Activated effector memory CD4-positive, alpha-beta T cell treated with Interleukin-2 at 50 U/mL for 16 hours (primary cell): Measurements from ENCODE around the gene LINGO4.
"Not testable (repeated sequence)": the region's sequence is repeated elsewhere in the genome, so short reads cannot be mapped to it uniquely, and the experiment has no call there.

Source experiments
- DNase-seq: peaks from one replicate; pipeline ENCODE4 v3.0.0-alpha.2; 2020

Gene LINGO4

DNA sequence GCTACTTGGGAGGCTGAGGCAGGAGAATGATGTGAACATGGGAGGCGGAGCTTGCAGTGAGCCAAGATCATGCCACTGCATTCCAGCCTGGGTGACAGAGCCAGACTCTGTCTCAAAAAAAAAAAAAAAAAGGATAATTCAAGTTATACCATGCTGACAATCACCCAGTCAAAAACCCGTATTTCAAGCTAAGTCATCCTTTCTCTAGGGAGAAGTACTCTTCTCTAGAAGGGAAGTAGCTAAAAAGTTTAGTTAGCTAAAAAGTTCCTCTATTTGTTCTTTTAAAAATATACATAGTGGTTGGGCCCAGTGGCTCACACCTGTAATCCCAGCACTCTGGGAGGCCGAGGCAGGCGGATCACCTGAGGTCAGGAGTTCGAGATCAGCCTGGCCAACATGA is 24.5 kb downstream of the LINGO4 start:
- DNase-seq = not testable (repeated sequence)

DNA sequence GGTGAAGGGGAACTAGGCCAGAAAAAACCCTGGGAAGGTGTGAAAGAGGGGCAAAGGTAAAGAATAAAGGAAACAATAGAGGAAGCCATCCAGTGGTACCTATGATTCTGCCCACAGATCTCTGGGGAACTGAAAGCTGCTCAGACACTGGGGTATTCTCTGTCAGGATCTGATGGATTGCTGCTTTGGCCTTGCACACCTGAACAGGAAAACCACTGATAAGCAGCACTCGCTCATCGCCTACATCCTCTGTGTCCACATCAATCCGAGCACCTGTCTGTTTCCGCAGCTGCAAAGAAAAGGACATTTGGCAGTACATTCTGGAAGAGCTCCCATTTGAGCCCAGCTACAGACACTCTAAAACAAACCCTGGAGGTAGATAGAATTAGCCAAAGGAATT is 25.4 kb downstream of the LINGO4 start:
- no peak for DNase-seq

DNA sequence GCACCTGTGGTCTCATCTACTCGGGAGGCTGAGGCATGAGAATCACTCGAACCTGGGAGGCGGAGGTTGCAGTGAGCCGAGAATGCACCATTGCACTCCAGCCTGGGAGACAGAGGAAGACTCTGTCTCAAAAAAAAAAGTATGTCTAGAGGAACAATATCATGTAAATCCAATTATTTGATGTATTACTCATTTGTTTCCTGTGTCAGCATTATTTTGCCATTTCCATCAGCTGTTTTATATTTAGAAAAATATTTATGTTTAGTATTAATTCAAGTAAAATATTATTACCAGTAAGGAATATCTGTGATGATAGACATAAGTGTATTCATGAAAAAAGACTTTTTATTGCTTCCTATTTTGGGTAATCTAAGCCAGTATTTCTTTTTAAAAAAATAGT is 27.9 kb downstream of the LINGO4 start:
- DNase-seq = no peak

DNA sequence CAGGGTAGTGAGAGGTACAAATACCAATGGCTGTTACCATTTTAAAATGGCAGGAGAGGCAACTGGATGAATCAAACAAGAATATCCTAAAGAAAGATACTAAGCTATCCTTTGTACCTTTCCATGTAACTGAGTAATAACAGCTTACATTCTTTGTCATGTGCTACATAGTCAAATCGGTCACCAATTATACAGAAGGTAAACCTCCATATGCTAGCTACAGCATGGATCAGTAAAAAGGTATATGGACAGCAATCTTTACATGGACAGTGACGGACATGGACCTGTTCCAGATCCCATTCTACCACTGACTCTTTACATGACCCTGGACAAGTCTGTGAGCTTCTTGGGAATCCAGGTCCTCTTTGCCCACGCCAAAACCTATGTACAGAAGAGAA is 28.6 kb downstream of the LINGO4 start:
- no peak for DNase-seq

DNA sequence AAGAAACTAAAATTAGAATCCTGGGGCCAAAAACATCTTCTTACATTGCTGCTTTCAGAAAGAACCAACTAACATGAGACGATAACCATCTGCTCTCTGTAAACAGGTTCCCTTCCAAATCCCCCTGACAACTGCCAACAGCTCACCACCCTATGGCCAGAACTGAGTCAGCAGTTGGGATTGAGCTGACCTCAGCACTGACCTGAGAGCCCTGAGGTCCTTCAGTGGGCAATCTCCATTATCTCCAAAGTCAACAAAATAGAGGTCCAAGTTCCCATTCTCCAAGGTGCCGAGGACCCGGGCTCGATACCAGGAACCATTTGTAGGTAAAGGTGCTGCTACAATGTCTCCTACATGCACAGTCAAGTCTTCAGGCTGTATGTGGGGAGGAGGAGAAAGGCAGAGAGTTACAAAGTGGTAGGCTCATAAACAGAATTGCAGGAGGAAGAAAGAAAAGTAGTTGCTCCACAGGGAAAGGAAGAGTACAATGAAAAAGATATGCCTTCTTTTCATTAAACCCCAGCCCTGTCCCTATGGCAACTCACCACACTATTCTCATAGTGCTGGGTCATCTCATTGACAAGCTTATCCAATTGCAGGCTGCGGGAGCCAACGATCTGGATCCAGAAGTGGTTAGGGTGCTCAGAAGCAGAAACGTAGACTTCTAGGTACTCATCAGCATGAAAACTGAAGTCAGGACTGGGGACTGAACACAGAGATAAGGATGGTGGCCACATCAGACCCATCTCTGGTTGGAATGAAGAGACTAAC is 29.1 kb downstream of the LINGO4 start:
- DNase-seq = no peak

DNA sequence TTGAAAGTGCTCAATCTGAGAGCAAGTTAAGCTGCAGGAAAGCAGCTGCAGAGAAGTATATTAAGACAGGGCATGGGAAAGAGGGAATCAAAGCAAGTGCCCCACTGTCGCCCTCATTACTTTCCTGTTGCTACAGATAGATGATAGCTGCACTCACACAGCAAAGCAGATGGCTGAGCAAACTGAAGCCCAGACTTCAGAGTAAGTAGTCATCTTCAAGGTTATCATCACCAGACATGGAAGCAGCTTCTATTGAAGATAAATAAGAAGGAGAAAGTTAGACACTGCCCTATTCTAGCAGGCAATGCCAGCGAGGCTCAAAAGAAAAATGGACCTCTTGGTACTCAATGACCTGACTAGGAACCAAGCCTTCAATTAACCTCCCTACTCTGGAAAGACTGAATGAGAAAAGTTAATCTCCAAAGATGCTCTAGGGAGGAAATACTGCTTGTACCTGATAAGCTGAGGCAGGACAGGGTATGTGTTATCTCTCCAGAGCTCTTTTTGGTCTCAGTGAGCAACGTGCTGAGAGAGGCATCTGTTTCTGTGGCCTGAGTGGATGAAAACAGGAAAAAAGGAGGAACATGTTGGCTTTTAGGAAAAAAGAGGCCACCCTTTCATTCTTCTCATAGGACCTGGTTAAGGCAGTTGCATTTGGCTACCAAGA is 30.8 kb downstream of the LINGO4 start:
- DNase-seq = no peak

DNA sequence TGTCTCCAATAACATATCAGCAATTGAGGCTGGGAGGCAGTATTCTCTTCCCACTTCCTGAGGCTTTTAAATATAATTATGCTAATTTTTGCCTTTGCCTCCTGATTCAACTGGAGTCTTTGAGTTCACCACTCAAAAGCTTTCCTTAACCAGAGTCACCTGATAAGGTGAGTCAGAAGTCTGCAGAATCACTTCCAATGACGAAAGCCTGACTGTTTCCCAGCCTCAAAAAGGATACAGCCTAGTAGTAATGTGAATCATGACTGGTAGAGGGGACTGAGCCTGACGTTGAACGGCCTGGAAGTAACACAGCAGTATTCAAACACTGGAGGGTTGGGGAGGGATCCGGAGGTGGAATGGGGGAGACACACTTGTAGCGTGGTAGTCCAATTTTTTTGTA is 31.5 kb downstream of the LINGO4 start:
- DNase-seq = no peak

DNA sequence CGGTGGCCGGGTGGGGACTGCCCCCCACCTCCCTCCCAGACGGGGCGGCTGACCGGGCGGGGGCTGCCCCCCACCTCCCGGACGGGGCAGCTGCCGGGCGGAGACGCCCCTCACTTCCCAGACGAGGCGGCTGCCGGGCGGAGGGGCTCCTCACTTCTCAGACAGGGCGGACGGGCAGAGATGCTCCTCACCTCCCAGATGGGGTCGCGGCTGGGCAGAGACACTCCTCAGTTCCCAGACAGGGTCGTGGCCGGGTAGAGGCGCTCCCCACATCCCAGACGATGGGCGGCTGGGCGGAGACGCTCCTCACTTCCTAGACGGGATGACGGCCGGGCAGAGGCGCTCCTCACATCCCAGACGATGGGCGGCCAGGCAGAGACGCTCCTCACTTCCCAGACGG is 35.9 kb downstream of the LINGO4 start:
- DNase-seq = not testable (repeated sequence)

DNA sequence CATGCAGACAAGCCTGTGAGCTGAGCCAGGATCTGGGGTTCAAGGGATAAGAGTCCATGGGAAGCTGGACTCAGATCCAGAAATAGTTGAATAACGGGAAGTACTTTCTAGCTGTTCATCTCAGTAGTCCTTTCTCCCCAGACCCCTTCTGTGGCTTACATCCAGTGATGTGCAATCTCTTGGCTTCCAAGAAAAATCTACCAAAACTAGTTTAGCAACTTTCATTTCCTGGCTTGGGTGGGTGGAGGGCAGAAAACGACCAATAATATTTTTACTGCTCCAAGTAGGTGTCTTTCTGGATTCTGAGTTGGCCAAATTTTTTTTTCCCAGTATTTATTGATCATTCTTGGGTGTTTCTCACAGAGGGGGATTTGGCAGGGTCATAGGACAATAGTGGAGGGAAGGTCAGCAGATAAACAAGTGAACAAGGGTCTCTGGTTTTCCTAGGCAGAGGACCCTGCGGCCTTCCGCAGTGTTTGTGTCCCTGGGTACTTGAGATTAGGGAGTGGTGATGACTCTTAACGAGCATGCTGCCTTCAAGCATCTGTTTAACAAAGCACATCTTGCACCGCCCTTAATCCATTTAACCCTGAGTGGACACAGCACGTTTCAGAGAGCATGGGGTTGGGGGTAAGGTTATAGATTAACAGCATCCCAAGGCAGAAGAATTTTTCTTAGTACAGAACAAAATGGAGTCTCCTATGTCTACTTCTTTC is 36.7 kb downstream of the LINGO4 start:
- not testable (repeated sequence) for DNase-seq

DNA sequence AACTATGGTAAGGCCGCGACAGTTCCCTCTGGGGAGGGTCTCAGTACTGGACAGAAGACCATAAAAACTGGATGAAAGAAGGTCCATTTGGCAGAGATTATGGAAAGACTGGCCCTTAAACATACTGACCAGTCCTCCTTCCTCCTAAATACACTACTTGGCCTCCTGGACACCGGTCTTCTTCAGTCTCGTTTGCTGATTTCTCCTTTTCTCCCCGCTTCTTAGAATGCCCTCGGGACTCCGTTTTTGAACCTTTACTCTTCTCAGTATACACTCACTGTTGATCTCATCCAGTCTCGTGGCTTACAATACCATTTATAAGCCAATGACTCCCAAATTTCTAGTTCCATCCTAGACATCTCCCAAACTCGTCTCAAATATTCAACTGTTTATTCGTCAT is 41.2 kb downstream of the LINGO4 start:
- no peak for DNase-seq

DNA sequence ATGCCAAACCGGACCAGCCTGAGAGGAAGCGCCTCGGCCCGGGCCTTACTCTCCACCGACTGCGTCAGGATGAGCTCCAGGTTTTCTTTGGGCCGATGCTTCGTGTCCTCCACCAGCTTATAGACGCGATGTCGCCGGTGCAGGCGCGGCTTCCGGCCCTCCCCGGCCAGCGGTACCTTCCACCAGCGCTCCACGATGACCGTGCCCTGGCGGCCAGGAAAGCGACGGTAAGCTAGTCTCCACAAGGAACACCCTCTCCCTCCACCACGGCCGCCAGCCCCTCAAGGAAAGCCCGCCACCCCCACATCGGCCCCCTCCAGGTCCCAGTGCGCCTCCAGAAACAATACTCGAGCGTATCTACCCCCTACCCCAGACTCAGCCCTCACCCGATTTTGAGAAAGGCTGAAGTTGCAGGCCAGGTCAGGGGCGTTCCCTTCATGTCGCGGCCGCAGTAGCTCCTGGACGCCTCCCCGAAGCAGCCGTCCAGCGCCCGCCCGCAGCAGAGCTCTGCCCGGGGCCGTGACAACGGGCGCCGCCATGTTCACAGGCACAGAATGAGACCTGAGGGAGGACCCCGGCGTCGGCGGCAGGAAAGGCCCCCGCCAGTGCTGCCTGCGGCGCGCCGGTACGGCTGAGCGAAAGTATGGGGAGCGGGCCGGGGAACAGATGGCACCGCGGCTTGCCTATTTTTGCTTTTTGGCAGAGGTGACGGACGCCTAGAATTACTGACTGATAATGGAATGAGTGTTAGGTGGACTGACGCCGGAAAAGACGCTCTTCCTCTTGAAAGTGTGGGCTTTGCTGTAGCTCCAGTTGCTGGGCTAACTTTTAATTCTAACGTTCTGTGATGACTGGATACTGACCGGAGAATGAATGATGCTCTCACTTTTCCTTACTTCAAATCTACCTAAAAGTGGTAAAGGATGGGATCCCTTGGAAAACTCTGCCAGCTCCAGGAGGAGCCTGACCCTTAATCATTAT is 42.0 kb downstream of the LINGO4 start, which contains the start of gene MRPL9:
MRPL9 (minus strand) TSS at position 556 of the 981 bp plus-strand sequence; CDS start at position 539, 17 bp downstream.
- peak; percentile 79 for DNase-seq

DNA sequence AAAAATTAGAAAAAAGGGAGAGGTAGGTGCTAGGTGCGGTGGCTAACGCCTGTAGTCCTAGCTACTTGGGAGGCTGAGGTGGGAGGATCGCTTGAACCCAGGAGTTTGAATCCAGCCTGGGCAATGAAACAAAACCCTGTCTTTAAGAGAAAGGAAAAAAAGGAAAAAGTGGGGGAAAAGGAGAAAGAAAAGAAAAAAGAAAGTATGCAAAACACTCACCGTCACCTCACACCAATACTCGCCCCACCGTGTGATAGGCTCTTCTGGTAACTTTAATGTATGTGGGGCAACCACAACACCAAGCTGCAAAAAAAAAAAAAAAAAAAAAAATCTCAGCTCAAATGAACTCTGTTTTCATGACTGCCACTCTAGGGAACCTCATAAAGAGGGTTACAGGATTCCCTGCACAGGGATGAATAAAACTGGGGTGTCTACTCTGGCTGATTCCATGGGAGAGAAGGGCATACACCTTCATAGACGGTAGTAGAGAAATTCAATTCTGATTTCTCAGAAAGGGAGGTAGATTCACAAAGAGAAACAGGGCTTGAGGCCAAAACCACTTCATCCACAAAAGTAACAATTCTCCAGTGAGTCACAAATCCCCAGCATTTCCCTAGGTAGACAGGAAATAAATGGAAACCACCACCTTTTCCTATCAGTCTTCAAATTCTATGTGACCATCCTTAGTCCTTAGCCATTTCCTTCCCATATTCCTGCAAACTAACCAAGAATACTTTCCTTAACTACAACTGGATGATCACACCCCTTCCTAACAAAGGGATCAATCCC is 44.4 kb downstream of the LINGO4 start:
- DNase-seq = no peak

DNA sequence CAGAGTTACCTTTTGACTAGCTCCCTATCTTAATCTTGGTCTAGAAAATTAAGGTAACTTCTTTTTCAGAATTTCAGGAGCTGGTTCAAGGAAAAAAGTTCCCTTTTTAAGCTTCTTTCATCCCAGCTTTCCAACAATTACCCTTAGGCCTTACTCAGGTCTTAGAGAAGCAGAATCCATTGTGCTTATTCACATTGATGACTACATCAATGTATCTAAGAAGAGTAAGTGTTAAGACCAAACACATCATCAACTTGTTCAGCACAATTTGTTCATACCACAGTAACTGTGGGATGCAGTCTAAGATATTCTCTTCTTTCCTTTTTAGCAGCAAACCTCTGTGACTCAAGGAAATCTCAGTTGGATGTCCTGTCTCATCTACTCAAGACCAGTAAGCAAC is 46.0 kb downstream of the LINGO4 start:
- DNase-seq = no peak

DNA sequence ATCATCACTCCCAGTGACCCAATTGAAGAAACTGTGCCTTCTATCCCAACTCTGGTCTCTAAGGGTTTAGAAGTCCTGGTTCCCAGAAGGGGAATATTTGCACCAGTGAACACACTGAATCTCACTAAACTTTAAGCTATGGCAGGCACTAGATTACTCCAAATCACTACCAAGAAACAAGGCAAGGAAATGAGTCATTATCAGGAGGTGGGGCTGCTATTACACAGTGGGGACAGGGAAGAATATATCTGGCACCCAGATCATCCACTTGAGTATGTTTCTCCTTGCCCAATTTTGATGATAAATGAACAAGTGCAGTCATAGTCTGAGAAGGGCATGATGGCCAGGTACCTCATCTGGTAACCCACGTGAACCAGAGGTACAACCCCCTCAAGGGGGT is 48.9 kb downstream of the LINGO4 start:
- DNase-seq = no peak
